Fibroblast of villous mesenchyme (primary cell): ENCODE data around the gene MAST3. TPM values are rescaled to one million over a fixed set of nuclear protein-coding genes. Genes with fewer than 3 reads are reported as not detected.
A peak's percentile ranks its signal among the peaks of the same experiment; 100 is the strongest.
"Not testable (repeated sequence)": the region's sequence is repeated elsewhere in the genome, so short reads cannot be mapped to it uniquely, and the experiment has no call there.

Source experiments
- DNase-seq: peaks from one replicate; pipeline ENCODE4 v3.0.0-alpha.2; 2010; ENCODE audit warnings: low read depth
- H3K4me3 ChIP-seq: 2 replicates; pipeline ENCODE4 v1.5.1; 2011; ENCODE audit warnings: low read depth, mild to moderate bottlenecking, low read length
- CTCF ChIP-seq: IDR thresholded peaks from 2 replicates; pipeline ENCODE4 v1.5.1; 2012; ENCODE audit warnings: low read depth, mild to moderate bottlenecking, low read length; ENCODE audit not compliant: insufficient read depth
- total RNA-seq: library from RNA; depleted of rRNA; stranded (reverse); fragments of >200 nt; gene quantifications from 2 replicates; pipeline ENCODE4 v1.2.3, GENCODE V29; 2012

MAST3 gene
- total RNA-seq, 1 donor: 3.0 TPM

- peak; percentile 92 for DNase-seq
- TF ChIP-seq CTCF: no peak
- H3K4me3 ChIP-seq: no peak overlapping the region
These were observed 59.4 kb downstream of the MAST3 start for GRCh38 chr19:18156841-18157464.

- no peak for DNase-seq
- TF ChIP-seq CTCF: no peak
- no peak overlapping the region for H3K4me3 ChIP-seq
These were observed 60.0 kb downstream of the MAST3 start for GRCh38 chr19:18157465-18158063.

- no peak for DNase-seq
- no peak for TF ChIP-seq CTCF
- no peak overlapping the region for H3K4me3 ChIP-seq
These were observed 60.9 kb downstream of the MAST3 start for GRCh38 chr19:18158467-18158866.

- not testable (repeated sequence) for DNase-seq, H3K4me3 ChIP-seq
These were observed 61.6 kb downstream of the MAST3 start for GRCh38 chr19:18159059-18159616.

- H3K4me3 ChIP-seq: no peak overlapping the region
- DNase-seq: no peak
- TF ChIP-seq CTCF: no peak
These were observed 62.2 kb downstream of the MAST3 start for GRCh38 chr19:18159810-18160209.

- no peak overlapping the region for H3K4me3 ChIP-seq
- no peak for DNase-seq
- TF ChIP-seq CTCF: no peak
These were observed 63.0 kb downstream of the MAST3 start for GRCh38 chr19:18160493-18160970.

- H3K4me3 ChIP-seq: no peak overlapping the region
- peak; percentile 32 for TF ChIP-seq CTCF
- peak; percentile 63 for DNase-seq
These were observed 63.5 kb downstream of the MAST3 start for GRCh38 chr19:18160971-18161635.
